Natural killer cell (primary cell): ENCODE data around the gene FAM219A. TPM values are rescaled to one million over a fixed set of nuclear protein-coding genes. Genes with fewer than 3 reads are reported as not detected.
A peak's percentile ranks its signal among the peaks of the same experiment; 100 is the strongest.

Experiments
- ATAC-seq, 3 donors: fragments of 150-1000 bp in 2 of 3; fragments of 200-7000 bp in 1 of 3; cut with Tn5 transposase; 1 replicate in 1 of 3; 2 replicates in 2 of 3; pipeline ENCODE4 v1.10.0; 2021; ENCODE audit warnings: mild to moderate bottlenecking in 2 of 3, moderate library complexity in 2 of 3
- DNase-seq, 2 donors: peaks; one replicate each; pipeline versions ENCODE4 v3.0.0 to v3.0.0-alpha.2; 2013 to 2021; ENCODE audit warnings: mixed read lengths in 1 of 2
- H3K27ac ChIP-seq: one replicate; pipeline ENCODE4 v1.5.1; 2013; ENCODE audit warnings: mild to moderate bottlenecking, low read length
- H3K27me3 ChIP-seq: one replicate; pipeline ENCODE4 v1.6.1; 2013; ENCODE audit warnings: low read length; ENCODE audit not compliant: control insufficient read depth, insufficient read depth
- H3K36me3 ChIP-seq: one replicate; pipeline ENCODE4 v1.6.1; 2013; ENCODE audit warnings: low read length; ENCODE audit not compliant: control insufficient read depth, insufficient read depth
- H3K4me1 ChIP-seq: one replicate; pipeline ENCODE4 v1.6.1; 2013; ENCODE audit warnings: low read length; ENCODE audit not compliant: control insufficient read depth, insufficient read depth
- H3K4me3 ChIP-seq: one replicate; pipeline ENCODE4 v1.5.1; 2013; ENCODE audit warnings: low read length
- H3K9me3 ChIP-seq: one replicate; pipeline ENCODE4 v1.6.1; 2013; ENCODE audit warnings: low read length; ENCODE audit not compliant: control insufficient read depth, insufficient read depth
- H3K27ac Mint-ChIP-seq, 2 donors: one replicate each; pipeline ENCODE4 v1.8.0; 2022; ENCODE audit warnings: mild to moderate bottlenecking in 2 of 2, mixed read lengths in 2 of 2, moderate library complexity in 1 of 2
- H3K27me3 Mint-ChIP-seq, 2 donors: one replicate each; pipeline ENCODE4 v1.8.0; 2022; ENCODE audit warnings: low read depth in 2 of 2, mixed read lengths in 2 of 2
- H3K36me3 Mint-ChIP-seq: one replicate; pipeline ENCODE4 v1.8.0; 2022; ENCODE audit warnings: mixed read lengths
- H3K4me1 Mint-ChIP-seq, 2 donors: one replicate each; pipeline ENCODE4 v1.8.0; 2022; ENCODE audit warnings: mixed read lengths in 2 of 2
- H3K4me3 Mint-ChIP-seq: one replicate; pipeline ENCODE4 v1.8.0; 2022; ENCODE audit warnings: mild to moderate bottlenecking, moderate library complexity, mixed read lengths
- H3K9me3 Mint-ChIP-seq, 2 donors: one replicate each; pipeline ENCODE4 v1.8.0; 2022; ENCODE audit warnings: mixed read lengths in 2 of 2
- WGBS: methylation state at CpG from one replicate; pipeline ENCODE4 v1.1.7; 2013; ENCODE audit warnings: missing lambda C conversion rate; ENCODE audit not compliant: insufficient coverage; 5-methylcytosine and 5-hydroxymethylcytosine counted together
- intact Hi-C: fragments of 100-400 bp; cut with micrococcal nuclease; formaldehyde crosslinking; loops from one replicate; pipeline ENCODE4 v1.14.2; 2022
- total RNA-seq, 4 donors: library from RNA; stranded (reverse); fragments of 120-200 nt in 1 of 4; gene quantifications; one replicate each; pipeline versions ENCODE4 v1.2.3 to v1.2.4, GENCODE V29; 2013 to 2022
- TF ChIP-seq, protein P1 (sequence below): fragments of 200-600 bp; IDR thresholded peaks from one replicate; pipeline ENCODE4 v1.8.0; 2022; ENCODE audit warnings: antibody characterized with exemption

FAM219A gene
- total RNA-seq, 3 donors from 2014 or later (not counting 1 experiment from before 2014, with no cell fraction given), result 18.9 to 20.6 (median 19.2) TPM

GRCh38 chr9:34463901-34464232 is 5.5 kb upstream of the FAM219A start:
- no peak overlapping the region for H3K4me3 ChIP-seq
- no peaks in the 10 kb centered on the region for H3K27me3 ChIP-seq
- DNase-seq (no peak), ATAC-seq (no peak)
- peaks cover 5% of the 10 kb centered on the region for H3K4me1 ChIP-seq
- TF ChIP-seq, protein P1, sequence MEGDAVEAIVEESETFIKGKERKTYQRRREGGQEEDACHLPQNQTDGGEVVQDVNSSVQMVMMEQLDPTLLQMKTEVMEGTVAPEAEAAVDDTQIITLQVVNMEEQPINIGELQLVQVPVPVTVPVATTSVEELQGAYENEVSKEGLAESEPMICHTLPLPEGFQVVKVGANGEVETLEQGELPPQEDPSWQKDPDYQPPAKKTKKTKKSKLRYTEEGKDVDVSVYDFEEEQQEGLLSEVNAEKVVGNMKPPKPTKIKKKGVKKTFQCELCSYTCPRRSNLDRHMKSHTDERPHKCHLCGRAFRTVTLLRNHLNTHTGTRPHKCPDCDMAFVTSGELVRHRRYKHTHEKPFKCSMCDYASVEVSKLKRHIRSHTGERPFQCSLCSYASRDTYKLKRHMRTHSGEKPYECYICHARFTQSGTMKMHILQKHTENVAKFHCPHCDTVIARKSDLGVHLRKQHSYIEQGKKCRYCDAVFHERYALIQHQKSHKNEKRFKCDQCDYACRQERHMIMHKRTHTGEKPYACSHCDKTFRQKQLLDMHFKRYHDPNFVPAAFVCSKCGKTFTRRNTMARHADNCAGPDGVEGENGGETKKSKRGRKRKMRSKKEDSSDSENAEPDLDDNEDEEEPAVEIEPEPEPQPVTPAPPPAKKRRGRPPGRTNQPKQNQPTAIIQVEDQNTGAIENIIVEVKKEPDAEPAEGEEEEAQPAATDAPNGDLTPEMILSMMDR, result no peak
- H3K27ac ChIP-seq, result no peak overlapping the region
- H3K4me3 Mint-ChIP-seq, result no peak overlapping the region
- no peaks in the 10 kb centered on the region for H3K36me3 ChIP-seq
- no peaks in the 10 kb centered on the region for H3K9me3 ChIP-seq
- no peaks in the 10 kb centered on the region for H3K9me3 Mint-ChIP-seq
- peaks cover 7 to 21% of the 10 kb centered on the region in 2 donors for H3K27me3 Mint-ChIP-seq
- intact Hi-C loops, result no loop called here
- H3K27ac Mint-ChIP-seq, result no peak overlapping the region
- peaks cover 6 to 9% of the 10 kb centered on the region in 2 donors for H3K4me1 Mint-ChIP-seq
- H3K36me3 Mint-ChIP-seq, result no peaks in the 10 kb centered on the region
- WGBS, result 76% methylated on average over 2 of the region's 2 CpGs

- H3K27me3 Mint-ChIP-seq, result peaks cover 7 to 21% of the 10 kb centered on the region in 2 donors
- Histone ChIP-seq H3K27ac (no peak overlapping the region), H3K27me3 (no peaks in the 10 kb centered on the region), H3K36me3 (no peaks in the 10 kb centered on the region), H3K4me1 (peaks cover 7% of the 10 kb centered on the region), H3K9me3 (no peaks in the 10 kb centered on the region), H3K4me3 (no peak overlapping the region)
- peaks cover 6 to 15% of the 10 kb centered on the region in 2 donors for H3K4me1 Mint-ChIP-seq
- TF ChIP-seq, protein P1, result no peak
- WGBS, result 67% methylated on average over 5 of the region's 5 CpGs
- H3K4me3 Mint-ChIP-seq, result no peak overlapping the region
- ATAC-seq (peak in 1 of 3 donors; percentile 66), DNase-seq (no peak)
- H3K9me3 Mint-ChIP-seq, result no peaks in the 10 kb centered on the region
- H3K27ac Mint-ChIP-seq, result no peak overlapping the region
- intact Hi-C loops, result no loop called here
- H3K36me3 Mint-ChIP-seq, result no peaks in the 10 kb centered on the region
These were observed 4.9 kb upstream of the FAM219A start for GRCh38 chr9:34463098-34463900.

- no peak overlapping the region for H3K27ac ChIP-seq
- H3K9me3 Mint-ChIP-seq, result no peaks in the 10 kb centered on the region
- no peaks in the 10 kb centered on the region for H3K36me3 Mint-ChIP-seq
- H3K4me3 ChIP-seq, result no peak overlapping the region
- peak overlapping the region in 1 of 2 donors; percentile 60 for H3K27ac Mint-ChIP-seq
- 10% methylated on average over 3 of the region's 3 CpGs for WGBS
- H3K4me1 ChIP-seq, result peaks cover 20% of the 10 kb centered on the region
- TF ChIP-seq, protein P1, result no peak
- H3K27me3 Mint-ChIP-seq, result peaks cover 0 to 14% of the 10 kb centered on the region in 2 donors
- no peak for ATAC-seq
- peak overlapping the region; percentile 52 for H3K4me3 Mint-ChIP-seq
- no peaks in the 10 kb centered on the region for H3K27me3 ChIP-seq
- H3K36me3 ChIP-seq, result no peaks in the 10 kb centered on the region
- intact Hi-C loops, result loop anchor here (2.0 kb wide), 3 partner anchors 79 to 205 kb away; partner anchors contain the start of gene RPP25L
- peaks cover 25 to 38% of the 10 kb centered on the region in 2 donors for H3K4me1 Mint-ChIP-seq
- no peak for DNase-seq
- H3K9me3 ChIP-seq, result no peaks in the 10 kb centered on the region
These were observed 1.6 kb upstream of the FAM219A start for GRCh38 chr9:34459941-34460340.
